Fibroblast of lung (primary cell): ENCODE measurements around the gene ADGRV1.

Experiments used
- EZH2 ChIP-seq: IDR thresholded peaks from 2 replicates; pipeline ENCODE4 v1.5.1; 2012; ENCODE audit warnings: low read length, control low read depth, mild to moderate bottlenecking; ENCODE audit errors: missing control alignments
- TF ChIP-seq, protein P1 (sequence below), 2 donors: IDR thresholded peaks in 1 of 2; conservative IDR thresholded peaks in 1 of 2; 1 replicate in 1 of 2; 2 replicates in 1 of 2; pipeline ENCODE4 v1.5.1; 2011 to 2012; ENCODE audit warnings: low read length in 2 of 2, control low read depth in 1 of 2, inconsistent platforms in 1 of 2, low read depth in 1 of 2, mild to moderate bottlenecking in 1 of 2

DNA sequence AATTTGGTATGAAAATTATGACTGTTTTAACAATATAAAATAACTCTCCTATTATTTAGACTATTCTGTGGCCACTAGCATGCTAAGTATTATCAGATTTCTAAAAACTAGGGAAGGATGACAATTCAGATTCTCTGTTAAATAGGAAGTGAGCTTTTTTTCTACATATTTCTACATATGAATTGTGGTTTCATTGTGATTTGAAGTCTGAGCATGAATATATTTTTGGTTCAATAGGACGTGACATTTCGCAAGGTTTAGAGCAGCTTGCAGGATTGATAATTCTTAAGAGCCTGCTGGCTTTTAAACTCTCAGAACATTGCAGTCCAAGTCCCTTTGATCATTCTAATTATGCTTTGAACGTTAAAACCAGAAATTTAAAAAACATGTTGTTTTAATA is 82.9 kb downstream of the ADGRV1 start:
- no peak for TF ChIP-seq EZH2
- TF ChIP-seq, protein P1, sequence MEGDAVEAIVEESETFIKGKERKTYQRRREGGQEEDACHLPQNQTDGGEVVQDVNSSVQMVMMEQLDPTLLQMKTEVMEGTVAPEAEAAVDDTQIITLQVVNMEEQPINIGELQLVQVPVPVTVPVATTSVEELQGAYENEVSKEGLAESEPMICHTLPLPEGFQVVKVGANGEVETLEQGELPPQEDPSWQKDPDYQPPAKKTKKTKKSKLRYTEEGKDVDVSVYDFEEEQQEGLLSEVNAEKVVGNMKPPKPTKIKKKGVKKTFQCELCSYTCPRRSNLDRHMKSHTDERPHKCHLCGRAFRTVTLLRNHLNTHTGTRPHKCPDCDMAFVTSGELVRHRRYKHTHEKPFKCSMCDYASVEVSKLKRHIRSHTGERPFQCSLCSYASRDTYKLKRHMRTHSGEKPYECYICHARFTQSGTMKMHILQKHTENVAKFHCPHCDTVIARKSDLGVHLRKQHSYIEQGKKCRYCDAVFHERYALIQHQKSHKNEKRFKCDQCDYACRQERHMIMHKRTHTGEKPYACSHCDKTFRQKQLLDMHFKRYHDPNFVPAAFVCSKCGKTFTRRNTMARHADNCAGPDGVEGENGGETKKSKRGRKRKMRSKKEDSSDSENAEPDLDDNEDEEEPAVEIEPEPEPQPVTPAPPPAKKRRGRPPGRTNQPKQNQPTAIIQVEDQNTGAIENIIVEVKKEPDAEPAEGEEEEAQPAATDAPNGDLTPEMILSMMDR (conservative IDR thresholded peaks at IDR 0.05 in 1 of 2, IDR thresholded peaks at IDR 0.05 in 1 of 2; ENCODE audit: low read depth in 1 of 2, low read length in 2 of 2), result no peak
